HepG2 (cell line): Measurements from ENCODE around the gene NT5C3B. TPM values are rescaled to one million over a fixed set of nuclear protein-coding genes. Genes with fewer than 3 reads are reported as not detected.

ENCODE experiments used
- ASH2L ChIP-seq: fragments of 300-600, 200-600 bp; sonication (generic); IDR thresholded peaks from 2 replicates; pipeline ENCODE4 v1.7.0; 2017; ENCODE audit warnings: low read depth, mild to moderate bottlenecking, moderate library complexity, mixed read lengths, low read length; ENCODE audit not compliant: insufficient read length
- CBX1 ChIP-seq: IDR thresholded peaks from one replicate; pipeline ENCODE4 v1.6.1; 2016; ENCODE audit warnings: antibody characterized with exemption, low read depth
- CHD4 ChIP-seq: fragments of 200-600 bp; sonication (generic); IDR thresholded peaks from 2 replicates; pipeline ENCODE4 v1.7.0; 2017; ENCODE audit warnings: mild to moderate bottlenecking, low read length, borderline replicate concordance
- DPF2 ChIP-seq: sonication (generic); formaldehyde crosslinking; IDR thresholded peaks from 2 replicates; pipeline ENCODE4 v1.4.0; 2020; ENCODE audit warnings: mild to moderate bottlenecking, low read depth, missing genetic modification reagents, borderline replicate concordance
- EP300 ChIP-seq, 3 experiments: sonication (generic) in 1 of 3; formaldehyde crosslinking in 1 of 3; IDR thresholded peaks; 2 replicates each; pipeline versions ENCODE4 v1.5.1 to v1.6.1; 2011 to 2020; ENCODE audit warnings: low read depth in 2 of 3, low read length in 2 of 3, borderline replicate concordance in 1 of 3, improper control_type of control experiment in 1 of 3, mild to moderate bottlenecking in 1 of 3, missing genetic modification reagents in 1 of 3, moderate library complexity in 1 of 3
- FOXJ3 ChIP-seq: sonication (generic); formaldehyde crosslinking; IDR thresholded peaks from 2 replicates; pipeline ENCODE4 v1.4.0; 2020; ENCODE audit warnings: missing genetic modification reagents, mild to moderate bottlenecking, borderline replicate concordance
- FOXP1 ChIP-seq, 2 experiments: fragments of 450-650 bp in 1 of 2; IDR thresholded peaks; 2 replicates each; pipeline ENCODE4 v1.6.1; 2017 to 2018; ENCODE audit warnings: antibody characterized with exemption in 1 of 2
- GMEB1 ChIP-seq: sonication (generic); formaldehyde crosslinking; IDR thresholded peaks from 2 replicates; pipeline ENCODE4 v1.5.1; 2020; ENCODE audit warnings: missing genetic modification reagents, mild to moderate bottlenecking, borderline replicate concordance
- HCFC1 ChIP-seq: fragments of 150-350 bp; IDR thresholded peaks from 2 replicates; pipeline ENCODE4 v1.6.1; 2014; ENCODE audit warnings: low read depth, low read length
- HNRNPUL1 ChIP-seq: fragments of 200-400 bp; formaldehyde crosslinking; IDR thresholded peaks from 2 replicates; pipeline ENCODE4 v1.6.1; 2017; ENCODE audit warnings: low read depth, mild to moderate bottlenecking, low read length, moderate library complexity
- JUN ChIP-seq: sonication (generic); formaldehyde crosslinking; IDR thresholded peaks from 2 replicates; pipeline ENCODE4 v1.4.0; 2020; ENCODE audit warnings: mild to moderate bottlenecking, missing genetic modification reagents
- MBD4 ChIP-seq: IDR thresholded peaks from 2 replicates; pipeline ENCODE4 v1.6.1; 2012; ENCODE audit warnings: low read length, inconsistent platforms, borderline replicate concordance
- MIER2 ChIP-seq: IDR thresholded peaks from 2 replicates; pipeline ENCODE4 v1.6.1; 2016; ENCODE audit warnings: missing biosample characterization, missing genetic modification reagents
- MYC ChIP-seq: sonication (generic); formaldehyde crosslinking; IDR thresholded peaks from 2 replicates; pipeline ENCODE4 v1.9.0; 2021; ENCODE audit warnings: missing genetic modification reagents, borderline replicate concordance
- MZF1 ChIP-seq: sonication (generic); formaldehyde crosslinking; IDR thresholded peaks from 2 replicates; pipeline ENCODE4 v1.8.1; 2023; ENCODE audit warnings: mild to moderate bottlenecking, missing genetic modification reagents, borderline replicate concordance
- NFKBIZ ChIP-seq: IDR thresholded peaks from 2 replicates; pipeline ENCODE4 v1.6.1; 2018; ENCODE audit warnings: missing genetic modification reagents, missing compliant biosample characterization
- NFYB ChIP-seq: sonication (generic); formaldehyde crosslinking; IDR thresholded peaks from 2 replicates; pipeline ENCODE4 v1.4.0; 2020; ENCODE audit warnings: missing genetic modification reagents
- PAX8 ChIP-seq: sonication (generic); formaldehyde crosslinking; IDR thresholded peaks from 2 replicates; pipeline ENCODE4 v1.8.0; 2022; ENCODE audit warnings: mild to moderate bottlenecking, missing genetic modification reagents, borderline replicate concordance
- RAD21 ChIP-seq: fragments of 450-650 bp; formaldehyde crosslinking; IDR thresholded peaks from 2 replicates; pipeline ENCODE4 v1.5.0; 2020; ENCODE audit warnings: mild to moderate bottlenecking
- REPIN1 ChIP-seq: sonication (generic); formaldehyde crosslinking; IDR thresholded peaks from 2 replicates; pipeline ENCODE4 v1.8.0; 2022; ENCODE audit warnings: missing genetic modification reagents, low read depth, mild to moderate bottlenecking, borderline replicate concordance
- SALL1 ChIP-seq: sonication (generic); formaldehyde crosslinking; IDR thresholded peaks from 2 replicates; pipeline ENCODE4 v1.8.0; 2022; ENCODE audit warnings: mild to moderate bottlenecking, missing genetic modification reagents
- SRY ChIP-seq: sonication (generic); formaldehyde crosslinking; IDR thresholded peaks from 2 replicates; pipeline ENCODE4 v1.8.0; 2022; ENCODE audit warnings: mild to moderate bottlenecking, missing genetic modification reagents
- XRCC5 ChIP-seq: fragments of 200-400 bp; formaldehyde crosslinking; optimal IDR thresholded peaks from 2 replicates; pipeline ENCODE3; 2017; ENCODE audit warnings: mild to moderate bottlenecking, low read length
- ZBTB3 ChIP-seq: sonication (generic); formaldehyde crosslinking; IDR thresholded peaks from 2 replicates; pipeline ENCODE4 v1.4.0; 2020; ENCODE audit warnings: low read depth, mild to moderate bottlenecking, moderate library complexity, missing genetic modification reagents, borderline replicate concordance
- ZBTB7A ChIP-seq: sonication (generic); formaldehyde crosslinking; IDR thresholded peaks from 2 replicates; pipeline ENCODE4 v1.8.0; 2022; ENCODE audit warnings: mild to moderate bottlenecking, missing genetic modification reagents
- ZFP36L1 ChIP-seq: sonication (generic); formaldehyde crosslinking; IDR thresholded peaks from 2 replicates; pipeline ENCODE4 v1.8.0; 2022; ENCODE audit warnings: mild to moderate bottlenecking, missing genetic modification reagents, moderate library complexity
- ZNF10 ChIP-seq: sonication (generic); formaldehyde crosslinking; IDR thresholded peaks from 2 replicates; pipeline ENCODE4 v1.4.0; 2020; ENCODE audit warnings: mild to moderate bottlenecking, low read depth, missing genetic modification reagents, borderline replicate concordance
- ZNF354B ChIP-seq: sonication (generic); formaldehyde crosslinking; IDR thresholded peaks from 2 replicates; pipeline ENCODE4 v1.8.0; 2022; ENCODE audit warnings: mild to moderate bottlenecking, missing genetic modification reagents
- ZNF430 ChIP-seq: sonication (generic); formaldehyde crosslinking; IDR thresholded peaks from 2 replicates; pipeline ENCODE4 v1.9.0; 2021; ENCODE audit warnings: mild to moderate bottlenecking, missing genetic modification reagents
- ZNF678 ChIP-seq: sonication (generic); formaldehyde crosslinking; IDR thresholded peaks from 2 replicates; pipeline ENCODE4 v1.4.0; 2020; ENCODE audit warnings: mild to moderate bottlenecking, missing genetic modification reagents
- polyA plus RNA-seq, 8 experiments: library from polyadenylated mRNA; depleted of rRNA in 3 of 8; stranded (reverse) in 7 of 8; unstranded in 1 of 8; fragments of >200 nt; fragmentation: Illumina TruSeq in 4 of 8; extraction: Trizol in 4 of 8; gene quantifications; 2 replicates each; pipeline versions ENCODE4 v1.2.1 to v1.2.3, GENCODE V29; 2011 to 2016; ENCODE audit warnings: low read depth in 4 of 8, missing spikeins in 1 of 8, mixed read lengths in 1 of 8; ENCODE audit not compliant: insufficient read depth in 1 of 8
- total RNA-seq, 5 experiments: library from RNA; depleted of rRNA; stranded (reverse); fragments of >200 nt; fragmentation: Illumina TruSeq; extraction: Trizol; gene quantifications; 2 replicates each; pipeline ENCODE4 v1.2.3, GENCODE V29; 2016; ENCODE audit warnings: low read depth in 1 of 5

NT5C3B gene
- total and polyA plus RNA-seq, 2 of the 13 experiments (the other 11 are each of a cell fraction or from before 2014, with no cell fraction given), result 104 to 126 TPM

- TF ChIP-seq ZBTB7A (CRISPR knock-in tag) (no peak), ZFP36L1 (CRISPR knock-in tag) (no peak), HNRNPUL1 (no peak), DPF2 (CRISPR knock-in tag) (no peak), ZNF678 (no peak), GMEB1 (CRISPR knock-in tag) (peak; percentile 26; the same call in 1 of the 2 replicates), MZF1 (no peak), MBD4 (no peak), ZNF430 (CRISPR knock-in tag) (no peak), MIER2 (CRISPR knock-in tag) (no peak), HCFC1 (no peak), XRCC5 (no peak), ASH2L (no peak), CBX1 (no peak), ZNF10 (CRISPR knock-in tag) (no peak), REPIN1 (CRISPR knock-in tag) (no peak), FOXJ3 (CRISPR knock-in tag) (peak; percentile 35; the same call in 1 of the 2 replicates), MYC (CRISPR knock-in tag) (no peak), NFYB (CRISPR knock-in tag) (no peak), EP300 (IDR thresholded peaks at IDR 0.05; ENCODE audit: low read depth in 2 of 2, low read length in 2 of 2) (no peak), EP300 (CRISPR knock-in tag; IDR thresholded peaks at IDR 0.05; ENCODE audit: borderline replicate concordance) (no peak), ZBTB3 (no peak), PAX8 (CRISPR knock-in tag) (no peak), FOXP1 (IDR thresholded peaks at IDR 0.05) (no peak), FOXP1 (CRISPR knock-in tag; IDR thresholded peaks at IDR 0.05) (no peak), RAD21 (CRISPR knock-in tag) (no peak), ZNF354B (CRISPR knock-in tag) (no peak), SALL1 (peak; percentile 61), JUN (CRISPR knock-in tag) (no peak), SRY (CRISPR knock-in tag) (no peak), NFKBIZ (no peak), CHD4 (no peak)
Measured at GRCh38 chr17:41873559-41874292, 37.7 kb upstream of the NT5C3B start (continued).
